GM12865 (cell line): Measurements from ENCODE around the gene TRIM28.

ENCODE experiments used
- DNase-seq: peaks from one replicate; pipeline ENCODE4 v3.0.0; 2010; ENCODE audit warnings: low read depth
- H3K4me3 ChIP-seq: 2 replicates; pipeline ENCODE4 v1.5.1; 2011; ENCODE audit warnings: mild to moderate bottlenecking, low read depth, low read length, control low read depth
- TF ChIP-seq, protein P1 (sequence below): IDR thresholded peaks from 2 replicates; pipeline ENCODE4 v1.5.1; 2011; ENCODE audit warnings: low read length, control low read depth, low read depth, inconsistent platforms; ENCODE audit not compliant: insufficient read depth; ENCODE audit errors: missing control alignments

The TRIM28 gene

DNA sequence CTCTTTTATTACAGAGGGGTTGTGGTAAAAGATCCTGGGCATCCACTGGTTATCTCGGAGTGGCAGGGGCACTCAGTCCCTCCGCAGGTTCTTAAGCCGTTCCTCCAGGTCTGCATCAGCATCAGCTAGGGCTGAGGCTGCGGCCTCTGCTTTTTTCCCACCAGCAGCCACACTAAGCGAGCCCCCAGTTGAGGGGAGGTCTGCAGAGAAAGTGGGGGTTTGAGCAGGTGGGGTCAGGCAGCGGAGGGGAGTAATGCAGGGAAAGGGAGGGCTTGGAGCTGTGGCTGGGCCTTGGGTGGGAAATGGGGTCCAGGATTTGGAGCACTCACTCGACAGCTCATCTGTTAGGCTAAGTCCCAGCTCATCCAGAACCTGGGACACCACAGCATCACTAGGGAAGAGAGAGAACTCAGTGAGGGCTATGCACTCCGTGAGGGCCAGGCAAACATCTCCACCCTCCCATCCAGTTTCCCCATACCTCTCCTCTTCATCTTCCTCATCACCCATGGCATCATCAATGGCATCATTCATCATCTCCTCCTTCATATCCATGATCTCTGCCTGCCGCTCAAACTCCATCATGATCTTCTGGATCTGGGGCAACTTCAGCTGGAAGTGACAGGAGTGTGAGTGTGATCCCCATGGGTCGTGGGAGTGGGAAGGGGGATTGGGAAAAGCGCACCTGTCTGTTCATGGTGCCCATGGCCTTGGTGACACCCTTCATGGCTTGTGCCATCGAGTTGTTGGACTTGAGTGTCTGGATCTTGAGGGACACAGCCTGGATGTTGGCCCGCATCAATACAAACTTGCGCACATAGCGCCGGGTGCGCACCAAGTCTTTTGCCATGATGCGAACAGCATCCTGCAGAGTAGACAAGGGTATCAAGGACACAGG is 8.0 kb downstream of the TRIM28 start:
- no peak for DNase-seq
- no peak overlapping the region for H3K4me3 ChIP-seq
- TF ChIP-seq, protein P1, sequence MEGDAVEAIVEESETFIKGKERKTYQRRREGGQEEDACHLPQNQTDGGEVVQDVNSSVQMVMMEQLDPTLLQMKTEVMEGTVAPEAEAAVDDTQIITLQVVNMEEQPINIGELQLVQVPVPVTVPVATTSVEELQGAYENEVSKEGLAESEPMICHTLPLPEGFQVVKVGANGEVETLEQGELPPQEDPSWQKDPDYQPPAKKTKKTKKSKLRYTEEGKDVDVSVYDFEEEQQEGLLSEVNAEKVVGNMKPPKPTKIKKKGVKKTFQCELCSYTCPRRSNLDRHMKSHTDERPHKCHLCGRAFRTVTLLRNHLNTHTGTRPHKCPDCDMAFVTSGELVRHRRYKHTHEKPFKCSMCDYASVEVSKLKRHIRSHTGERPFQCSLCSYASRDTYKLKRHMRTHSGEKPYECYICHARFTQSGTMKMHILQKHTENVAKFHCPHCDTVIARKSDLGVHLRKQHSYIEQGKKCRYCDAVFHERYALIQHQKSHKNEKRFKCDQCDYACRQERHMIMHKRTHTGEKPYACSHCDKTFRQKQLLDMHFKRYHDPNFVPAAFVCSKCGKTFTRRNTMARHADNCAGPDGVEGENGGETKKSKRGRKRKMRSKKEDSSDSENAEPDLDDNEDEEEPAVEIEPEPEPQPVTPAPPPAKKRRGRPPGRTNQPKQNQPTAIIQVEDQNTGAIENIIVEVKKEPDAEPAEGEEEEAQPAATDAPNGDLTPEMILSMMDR: no peak

DNA sequence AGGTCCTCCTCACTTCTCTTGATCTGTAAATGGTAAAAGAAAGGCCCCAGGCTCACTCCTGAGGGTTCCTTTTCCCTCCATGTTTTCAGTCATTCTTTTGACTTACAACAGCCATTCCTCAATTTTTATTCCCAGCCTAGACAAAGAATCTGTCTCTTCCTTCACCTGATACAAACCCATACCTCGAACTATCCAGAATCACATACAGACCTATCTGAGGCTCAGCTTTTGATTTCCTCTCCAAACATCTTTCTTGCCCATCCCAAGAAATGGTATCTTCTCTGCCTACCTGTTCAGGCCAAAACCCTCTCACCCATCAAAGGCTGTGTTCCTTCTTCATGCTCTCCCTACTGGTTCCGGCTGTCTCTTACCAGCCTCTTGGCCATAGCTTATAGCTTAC is 8.8 kb downstream of the TRIM28 start:
- no peak for DNase-seq
- no peak overlapping the region for H3K4me3 ChIP-seq
- TF ChIP-seq, protein P1: no peak

- no peak for DNase-seq
- H3K4me3 ChIP-seq: peak overlapping the region; percentile 95
- TF ChIP-seq, protein P1: no peak
Measured at GRCh38 chr19:58553799-58554493, 10.1 kb downstream of the TRIM28 start.

GRCh38 chr19:58554494-58555368 is 10.9 kb downstream of the TRIM28 start, which contains the start of gene CHMP2A:
Gene CHMP2A, minus strand, starts transcription at chr19:58555105. Its CDS starts 893 bp downstream, at chr19:58554212.
- TF ChIP-seq, protein P1: no peak
- DNase-seq: peak; percentile 99
- peak within 1 kb of the TSS; percentile 95 for H3K4me3 ChIP-seq

DNA sequence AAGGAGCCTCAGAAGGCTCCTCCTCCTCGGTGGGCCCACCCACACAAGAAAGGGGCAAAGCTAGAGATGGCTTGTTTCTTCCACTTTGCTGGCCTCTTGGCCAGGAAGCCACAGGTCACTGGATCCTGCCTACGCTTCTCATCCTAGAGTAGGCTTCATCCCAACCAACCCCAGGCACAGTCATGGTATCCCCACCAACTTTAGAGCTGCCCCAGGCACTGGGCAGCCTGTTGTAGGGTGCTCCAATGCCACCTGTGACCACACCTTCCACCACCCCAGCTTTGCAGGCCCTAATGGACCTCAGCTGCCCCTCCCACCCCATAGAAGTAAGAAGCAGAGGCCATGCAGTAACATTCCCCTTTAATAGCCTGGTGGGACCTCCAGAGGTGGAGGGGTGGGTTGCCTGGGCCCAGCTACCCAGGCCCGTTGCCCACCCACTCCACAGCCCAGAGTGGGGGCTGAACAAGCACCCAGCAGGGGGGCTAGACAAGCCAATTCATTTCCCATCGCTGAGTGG is 11.6 kb downstream of the TRIM28 start:
- peak overlapping the region; percentile 95 for H3K4me3 ChIP-seq
- no peak for DNase-seq
- TF ChIP-seq, protein P1: no peak

DNA sequence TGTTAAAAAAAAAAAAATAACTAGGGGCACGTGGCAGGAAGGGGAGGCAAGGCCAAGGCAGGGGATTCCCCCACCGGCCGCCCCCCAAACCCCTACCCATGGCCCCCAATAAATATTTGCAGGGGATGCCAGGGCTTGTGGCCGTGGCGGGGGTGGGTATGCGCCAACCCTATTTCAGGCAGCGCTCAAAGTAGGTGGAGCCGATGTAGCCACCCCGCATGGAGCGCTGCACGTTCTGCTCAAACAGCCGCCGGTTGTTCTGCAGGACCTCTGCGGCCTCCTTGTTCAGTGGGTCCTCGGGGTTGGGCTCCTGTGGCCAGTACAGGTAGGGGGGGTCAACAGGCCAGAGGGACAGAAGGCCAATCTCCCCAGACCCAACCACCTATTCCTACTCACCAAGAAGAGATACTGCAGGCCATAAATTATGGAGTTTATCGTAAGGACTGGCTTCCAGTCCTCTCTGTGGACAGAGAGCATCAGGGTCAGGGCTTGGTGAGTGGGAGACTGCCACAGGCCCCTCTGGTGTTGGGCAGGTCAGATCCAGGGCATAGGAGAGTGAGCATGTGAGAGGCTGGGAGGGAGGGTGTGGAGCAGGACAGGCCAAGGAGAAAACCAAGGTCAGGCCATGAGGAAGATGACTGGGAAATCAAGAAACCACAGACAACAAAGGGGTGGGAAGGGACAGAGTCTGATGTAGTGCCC is 12.2 kb downstream of the TRIM28 start:
- H3K4me3 ChIP-seq: no peak overlapping the region
- TF ChIP-seq, protein P1: no peak
- no peak for DNase-seq
